ENCODE results near the gene FGG. TPM values are rescaled to one million over a fixed set of nuclear protein-coding genes. Genes with fewer than 3 reads are reported as not detected.

Gene FGG
- total RNA-seq, 1 donor from 2014 or later: 7.4 TPM

DNA sequence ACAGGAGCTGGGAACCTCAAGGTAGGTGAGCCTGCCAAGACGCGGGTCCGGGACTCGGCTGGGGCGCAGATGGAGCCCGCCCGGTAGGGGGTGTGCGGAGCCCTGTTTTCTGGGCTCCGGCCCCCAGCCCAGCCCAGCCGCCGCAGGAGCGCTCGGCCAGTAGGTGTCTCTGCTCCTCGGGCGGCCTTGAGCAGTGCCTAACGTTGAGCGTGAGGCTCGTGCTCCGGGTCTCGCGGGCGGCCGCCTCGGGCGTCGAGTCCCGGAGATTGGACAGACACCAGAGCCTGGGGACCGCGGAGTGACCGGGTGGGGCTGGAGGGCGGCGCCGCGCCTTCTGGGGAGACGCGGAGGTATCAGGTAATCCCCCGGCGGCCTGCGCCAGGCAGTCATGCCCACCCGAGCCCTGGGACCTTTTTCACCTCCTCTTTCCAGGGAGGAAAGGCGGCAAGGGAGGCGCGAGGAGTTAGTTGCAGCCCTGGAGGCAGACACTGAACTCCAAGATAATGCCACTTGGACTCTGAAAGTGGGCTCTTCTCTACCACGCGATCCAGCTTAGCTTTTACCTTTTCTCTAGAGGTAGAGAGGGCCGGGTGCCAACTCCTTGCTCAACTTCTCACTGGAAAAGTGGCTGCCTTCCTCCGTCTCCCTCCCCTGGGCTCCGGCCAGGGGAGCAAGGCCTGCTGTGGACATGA is 14.5 kb upstream of the FGG start:
- Mint-ChIP-seq H3K4me3 (ENCODE audit: low read depth) (no peak overlapping the region), H3K9me3 (ENCODE audit: low read depth) (no peaks in the 10 kb centered on the region), H3K27me3 (peaks cover 29% of the 10 kb centered on the region), H3K36me3 (ENCODE audit: insufficient read depth) (no peaks in the 10 kb centered on the region), H3K4me1 (ENCODE audit: low read depth) (peaks cover 13% of the 10 kb centered on the region), H3K27ac (no peak overlapping the region)
- peak; percentile 78 for DNase-seq (ENCODE audit: low spot score, unreplicated experiment)
- TF ChIP-seq, protein P1, sequence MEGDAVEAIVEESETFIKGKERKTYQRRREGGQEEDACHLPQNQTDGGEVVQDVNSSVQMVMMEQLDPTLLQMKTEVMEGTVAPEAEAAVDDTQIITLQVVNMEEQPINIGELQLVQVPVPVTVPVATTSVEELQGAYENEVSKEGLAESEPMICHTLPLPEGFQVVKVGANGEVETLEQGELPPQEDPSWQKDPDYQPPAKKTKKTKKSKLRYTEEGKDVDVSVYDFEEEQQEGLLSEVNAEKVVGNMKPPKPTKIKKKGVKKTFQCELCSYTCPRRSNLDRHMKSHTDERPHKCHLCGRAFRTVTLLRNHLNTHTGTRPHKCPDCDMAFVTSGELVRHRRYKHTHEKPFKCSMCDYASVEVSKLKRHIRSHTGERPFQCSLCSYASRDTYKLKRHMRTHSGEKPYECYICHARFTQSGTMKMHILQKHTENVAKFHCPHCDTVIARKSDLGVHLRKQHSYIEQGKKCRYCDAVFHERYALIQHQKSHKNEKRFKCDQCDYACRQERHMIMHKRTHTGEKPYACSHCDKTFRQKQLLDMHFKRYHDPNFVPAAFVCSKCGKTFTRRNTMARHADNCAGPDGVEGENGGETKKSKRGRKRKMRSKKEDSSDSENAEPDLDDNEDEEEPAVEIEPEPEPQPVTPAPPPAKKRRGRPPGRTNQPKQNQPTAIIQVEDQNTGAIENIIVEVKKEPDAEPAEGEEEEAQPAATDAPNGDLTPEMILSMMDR (IDR thresholded peaks at IDR 0.05; ENCODE audit: unreplicated experiment): peak; percentile 95

DNA sequence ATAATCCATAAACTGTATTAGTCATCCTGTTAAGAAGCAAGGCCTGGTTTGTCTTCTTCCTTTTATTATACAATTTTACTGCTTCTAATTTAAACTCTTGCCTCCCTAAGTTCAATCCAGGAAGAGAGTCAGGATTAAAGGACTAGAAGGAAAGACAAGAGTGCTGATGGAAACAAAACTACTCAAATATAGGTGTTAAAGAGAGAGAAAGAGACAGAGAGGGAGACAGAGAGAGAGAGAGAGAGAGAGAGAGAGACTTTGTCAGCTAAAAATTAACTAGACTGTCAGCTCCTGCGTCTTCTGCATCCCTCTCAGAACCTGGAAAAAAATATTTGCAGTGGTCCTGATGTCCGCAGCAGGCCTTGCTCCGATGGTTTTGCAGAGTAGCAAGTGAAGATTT is 13.5 kb upstream of the FGG start:
- Mint-ChIP-seq H3K4me1 (ENCODE audit: low read depth) (peaks cover 16% of the 10 kb centered on the region), H3K36me3 (ENCODE audit: insufficient read depth) (no peaks in the 10 kb centered on the region), H3K27me3 (peaks cover 28% of the 10 kb centered on the region), H3K4me3 (ENCODE audit: low read depth) (peak overlapping the region; percentile 17), H3K9me3 (ENCODE audit: low read depth) (no peaks in the 10 kb centered on the region), H3K27ac (no peak overlapping the region)
- TF ChIP-seq, protein P1 (IDR thresholded peaks at IDR 0.05; ENCODE audit: unreplicated experiment): no peak
- DNase-seq (ENCODE audit: low spot score, unreplicated experiment): no peak

DNA sequence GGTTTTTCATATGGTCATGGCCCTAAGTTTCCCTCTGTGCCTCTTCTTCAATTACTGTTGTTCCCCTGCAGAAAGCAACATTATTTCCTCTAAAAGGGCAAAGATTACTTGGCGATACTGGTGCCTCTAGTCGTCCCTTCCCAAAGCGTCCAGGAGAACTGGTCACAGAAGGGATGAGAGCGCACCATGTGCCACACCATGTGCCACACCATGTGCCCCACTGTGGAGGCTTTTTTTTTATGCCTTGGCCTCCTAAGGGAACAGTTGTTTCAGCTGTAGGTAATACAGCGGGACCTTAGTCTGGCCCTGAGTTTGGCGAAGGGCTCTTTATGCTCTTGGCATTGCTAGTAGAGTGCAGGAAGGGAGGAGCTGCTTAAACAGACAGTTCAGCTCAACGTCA is 11.5 kb upstream of the FGG start:
- Mint-ChIP-seq H3K27ac (no peak overlapping the region), H3K4me1 (ENCODE audit: low read depth) (peaks cover 21% of the 10 kb centered on the region), H3K9me3 (ENCODE audit: low read depth) (no peaks in the 10 kb centered on the region), H3K4me3 (ENCODE audit: low read depth) (no peak overlapping the region), H3K36me3 (ENCODE audit: insufficient read depth) (no peaks in the 10 kb centered on the region), H3K27me3 (peaks cover 21% of the 10 kb centered on the region)
- DNase-seq (ENCODE audit: low spot score, unreplicated experiment): no peak
- TF ChIP-seq, protein P1 (IDR thresholded peaks at IDR 0.05; ENCODE audit: unreplicated experiment): no peak

DNA sequence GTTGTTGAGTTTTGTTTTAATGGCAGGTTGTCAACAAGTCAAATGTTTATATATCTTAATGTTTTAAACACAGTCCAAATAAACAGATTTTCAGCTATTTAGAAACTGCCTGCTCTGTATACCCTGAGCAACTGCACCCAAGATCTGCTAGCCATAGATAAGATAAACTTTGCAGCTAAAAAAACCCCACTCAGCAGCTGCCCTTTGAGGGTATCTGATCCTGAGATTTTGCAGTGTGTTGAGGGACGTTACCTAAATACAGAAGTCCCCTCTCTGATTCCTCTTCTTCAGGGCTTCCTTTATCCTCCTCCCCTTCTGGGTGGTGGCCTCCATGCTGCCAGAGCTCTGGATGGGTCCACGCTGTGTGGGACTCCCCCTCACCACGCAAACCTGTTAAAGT is 11.0 kb upstream of the FGG start:
- no peak for DNase-seq (ENCODE audit: low spot score, unreplicated experiment)
- Mint-ChIP-seq H3K9me3 (ENCODE audit: low read depth) (no peaks in the 10 kb centered on the region), H3K4me3 (ENCODE audit: low read depth) (no peak overlapping the region), H3K36me3 (ENCODE audit: insufficient read depth) (no peaks in the 10 kb centered on the region), H3K27ac (no peak overlapping the region), H3K27me3 (peaks cover 21% of the 10 kb centered on the region), H3K4me1 (ENCODE audit: low read depth) (peaks cover 25% of the 10 kb centered on the region)
- TF ChIP-seq, protein P1 (IDR thresholded peaks at IDR 0.05; ENCODE audit: unreplicated experiment): no peak

DNA sequence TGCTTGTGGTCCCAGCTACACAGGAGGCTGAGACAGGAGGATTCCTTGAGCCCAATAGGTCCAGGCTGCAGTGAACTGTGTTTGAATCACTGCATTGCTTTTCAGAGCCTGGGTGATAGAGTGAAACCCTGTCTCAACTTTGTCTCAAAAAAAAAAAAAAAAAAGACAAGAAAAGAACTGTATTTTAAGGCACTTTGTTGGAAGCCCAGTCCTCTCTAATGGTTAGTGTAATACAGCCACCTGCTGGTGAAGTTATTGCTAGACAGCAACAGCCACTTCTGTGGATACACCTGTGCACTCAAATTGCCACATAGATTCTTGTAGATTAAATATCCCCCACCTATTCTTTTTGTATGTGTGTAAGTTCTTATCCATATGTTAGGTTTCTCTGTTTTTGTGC is 10.1 kb upstream of the FGG start:
- peak; percentile 22 for DNase-seq (ENCODE audit: low spot score, unreplicated experiment)

More for the DNA sequence above, 10.1 kb upstream of the FGG start:
- Mint-ChIP-seq H3K9me3 (ENCODE audit: low read depth) (no peaks in the 10 kb centered on the region), H3K27me3 (peaks cover 21% of the 10 kb centered on the region), H3K4me1 (ENCODE audit: low read depth) (peaks cover 32% of the 10 kb centered on the region), H3K36me3 (ENCODE audit: insufficient read depth) (no peaks in the 10 kb centered on the region), H3K4me3 (ENCODE audit: low read depth) (no peak overlapping the region), H3K27ac (no peak overlapping the region)
- TF ChIP-seq, protein P1 (IDR thresholded peaks at IDR 0.05; ENCODE audit: unreplicated experiment): peak; percentile 80
